H1 (cell line): Measurements from ENCODE around the gene GBF1. TPM values are rescaled to one million over a fixed set of nuclear protein-coding genes. Genes with fewer than 3 reads are reported as not detected.

Experiments used
- CTCF ChIA-PET: fragments of 300-600 bp; sonication (Branson Sonifier 250); formaldehyde crosslinking; loops from one replicate; lab custom pipeline; 2021; ENCODE audit not compliant: partially characterized antibody; lab: Charles Lee
- POLR2A ChIA-PET: fragments of 300-600 bp; sonication (Branson Sonifier 250); formaldehyde crosslinking; loops from one replicate; lab custom pipeline; 2021; ENCODE audit warnings: inconsistent platforms; ENCODE audit not compliant: partially characterized antibody; lab: Charles Lee
- DNase-seq, 2 experiments: peaks; one replicate each; pipeline versions ENCODE4 v3.0.0 to v3.0.0-alpha.2; 2010 to 2022; ENCODE audit warnings: low spot score in 2 of 2, low read depth in 1 of 2, mixed read lengths in 1 of 2
- FAIRE-seq: peaks from 2 replicates; lab custom pipeline; 2011; peaks lifted over from hg19 to GRCh38; lab: Jason Lieb, UNC
- H2AFZ ChIP-seq: 2 replicates; pipeline ENCODE4 v1.8.1; 2012; ENCODE audit warnings: low read length, inconsistent platforms
- H2AK5ac ChIP-seq: 2 replicates; pipeline ENCODE4 v1.6.1; 2013; ENCODE audit warnings: low read depth, low read length
- H2BK120ac ChIP-seq: replicated peaks from 2 replicates; pipeline ENCODE3; 2013; ENCODE audit warnings: low read depth, low read length, inconsistent platforms
- H2BK12ac ChIP-seq: 2 replicates; pipeline ENCODE4 v1.6.1; 2013; ENCODE audit warnings: low read depth, low read length
- H2BK15ac ChIP-seq: 2 replicates; pipeline ENCODE4 v1.6.1; 2013; ENCODE audit warnings: low read length
- H2BK20ac ChIP-seq: 2 replicates; pipeline ENCODE4 v1.6.1; 2013; ENCODE audit warnings: low read length
- H2BK5ac ChIP-seq: 2 replicates; pipeline ENCODE4 v1.6.1; 2013; ENCODE audit warnings: low read depth, low read length
- H3K14ac ChIP-seq: 2 replicates; pipeline ENCODE4 v1.6.1; 2013; ENCODE audit warnings: inconsistent platforms; ENCODE audit not compliant: insufficient read length
- H3K18ac ChIP-seq: 2 replicates; pipeline ENCODE4 v1.6.1; 2013; ENCODE audit warnings: low read length; ENCODE audit errors: extremely low read depth
- H3K23ac ChIP-seq: 2 replicates; pipeline ENCODE4 v1.6.1; 2013; ENCODE audit warnings: inconsistent platforms; ENCODE audit not compliant: insufficient read length
- H3K23me2 ChIP-seq: 2 replicates; pipeline ENCODE4 v1.6.1; 2013; ENCODE audit warnings: low read depth, low read length
- H3K27ac ChIP-seq: 2 replicates; pipeline ENCODE4 v1.6.1; 2011; ENCODE audit warnings: low read depth, low read length, inconsistent platforms
- H3K27me3 ChIP-seq, 4 experiments: replicated peaks in 1 of 4; 1 replicate in 1 of 4; 2 replicates in 3 of 4; pipeline versions ENCODE4 v1.6.1 to v1.8.1; 2011 to 2013; ENCODE audit warnings: low read length in 3 of 4, mild to moderate bottlenecking in 3 of 4, inconsistent platforms in 2 of 4, mixed read lengths in 2 of 4, moderate library complexity in 1 of 4; ENCODE audit not compliant: control insufficient read depth in 3 of 4, insufficient read depth in 3 of 4; ENCODE audit errors: extremely low read depth in 1 of 4
- H3K36me3 ChIP-seq, 4 experiments: 2 replicates each; pipeline versions ENCODE4 v1.6.1 to v1.8.1; 2011 to 2013; ENCODE audit warnings: mild to moderate bottlenecking in 4 of 4, low read length in 3 of 4, moderate library complexity in 2 of 4, control low read depth in 1 of 4, inconsistent platforms in 1 of 4; ENCODE audit not compliant: insufficient read depth in 4 of 4, control insufficient read depth in 2 of 4
- H3K4ac ChIP-seq: replicated peaks from 2 replicates; pipeline ENCODE3; 2013; ENCODE audit warnings: low read length, low read depth, mixed read lengths, inconsistent platforms; ENCODE audit not compliant: insufficient read length
- H3K4me1 ChIP-seq, 4 experiments: replicated peaks in 1 of 4; 1 replicate in 1 of 4; 2 replicates in 3 of 4; pipeline versions ENCODE4 v1.6.1 to v1.8.1; 2011 to 2013; ENCODE audit warnings: low read length in 3 of 4, inconsistent platforms in 2 of 4, mixed read lengths in 1 of 4; ENCODE audit not compliant: insufficient read depth in 4 of 4, control insufficient read depth in 3 of 4
- H3K4me2 ChIP-seq, 2 experiments: 2 replicates each; pipeline versions ENCODE4 v1.6.1 to v1.8.1; 2011 to 2013; ENCODE audit warnings: low read depth in 2 of 2, low read length in 2 of 2, control low read depth in 1 of 2, inconsistent platforms in 1 of 2, mild to moderate bottlenecking in 1 of 2; ENCODE audit not compliant: insufficient read depth in 1 of 2
- H3K4me3 ChIP-seq, 4 experiments: fragments of 200-600, 300-600 bp in 1 of 4; sonication (generic), shearing (Covaris generic), sonication (Bioruptor Twin) in 1 of 4; 2 replicates each; pipeline versions ENCODE4 v1.5.1 to v1.8.1; 2011 to 2016; ENCODE audit warnings: low read length in 4 of 4, low read depth in 3 of 4, control low read depth in 2 of 4, inconsistent platforms in 2 of 4, mild to moderate bottlenecking in 2 of 4, mixed read lengths in 1 of 4, moderate library complexity in 1 of 4; ENCODE audit not compliant: insufficient read depth in 2 of 4; ENCODE audit errors: extremely low read depth in 1 of 4
- H3K56ac ChIP-seq: replicated peaks from 2 replicates; pipeline ENCODE3; 2013; ENCODE audit warnings: low read depth, mild to moderate bottlenecking, mixed read lengths, low read length, inconsistent platforms; ENCODE audit not compliant: insufficient read length
- H3K79me1 ChIP-seq: 2 replicates; pipeline ENCODE4 v1.6.1; 2013; ENCODE audit warnings: low read depth, low read length, control low read depth
- H3K79me2 ChIP-seq, 2 experiments: 2 replicates each; pipeline versions ENCODE4 v1.6.1 to v1.8.1; 2012 to 2013; ENCODE audit warnings: low read length in 2 of 2, mild to moderate bottlenecking in 2 of 2, inconsistent platforms in 1 of 2; ENCODE audit not compliant: insufficient read depth in 2 of 2, control insufficient read depth in 1 of 2
- H3K9ac ChIP-seq, 4 experiments: replicated peaks in 1 of 4; 1 replicate in 1 of 4; 2 replicates in 3 of 4; pipeline versions ENCODE4 v1.6.1 to v1.8.1; 2011 to 2013; ENCODE audit warnings: low read depth in 3 of 4, low read length in 3 of 4, control low read depth in 2 of 4, mild to moderate bottlenecking in 2 of 4, moderate library complexity in 2 of 4, inconsistent platforms in 1 of 4; ENCODE audit errors: extremely low read depth in 1 of 4
- H3K9me3 ChIP-seq, 2 experiments: 2 replicates each; pipeline versions ENCODE4 v1.6.1 to v1.8.1; 2012 to 2013; ENCODE audit warnings: mild to moderate bottlenecking in 2 of 2, moderate library complexity in 2 of 2, control low read depth in 1 of 2, inconsistent platforms in 1 of 2, low read depth in 1 of 2, low read length in 1 of 2, mixed read lengths in 1 of 2; ENCODE audit not compliant: insufficient read depth in 2 of 2
- H4K20me1 ChIP-seq, 2 experiments: replicated peaks in 1 of 2; 2 replicates each; pipeline versions ENCODE3 to v1.8.1; 2011 to 2013; ENCODE audit warnings: inconsistent platforms in 2 of 2, low read length in 2 of 2, mild to moderate bottlenecking in 1 of 2; ENCODE audit not compliant: insufficient read depth in 2 of 2, control insufficient read depth in 1 of 2
- H4K5ac ChIP-seq: 2 replicates; pipeline ENCODE4 v1.6.1; 2013; ENCODE audit warnings: low read length, low read depth, mixed read lengths, inconsistent platforms; ENCODE audit not compliant: insufficient read length
- H4K8ac ChIP-seq: 2 replicates; pipeline ENCODE4 v1.8.0; 2013; ENCODE audit warnings: mild to moderate bottlenecking, moderate library complexity, low read length, inconsistent platforms; ENCODE audit not compliant: insufficient read depth; ENCODE audit errors: extremely low read depth
- H4K91ac ChIP-seq: replicated peaks from 2 replicates; pipeline ENCODE3; 2013; ENCODE audit warnings: low read length, mixed read lengths, inconsistent platforms; ENCODE audit not compliant: insufficient read length
- BACH1 ChIP-seq: IDR thresholded peaks from 2 replicates; pipeline ENCODE4 v1.6.1; 2012; ENCODE audit warnings: low read length, improper control_type of control experiment
- CREB1 ChIP-seq: IDR thresholded peaks from 2 replicates; pipeline ENCODE4 v1.6.1; 2012; ENCODE audit warnings: inconsistent platforms
- HDAC2 ChIP-seq, 2 experiments: fragments of 300-600 bp in 1 of 2; sonication (generic) in 1 of 2; IDR thresholded peaks; 2 replicates each; pipeline ENCODE4 v1.6.1; 2011 to 2012; ENCODE audit warnings: low read depth in 2 of 2, low read length in 2 of 2, mild to moderate bottlenecking in 2 of 2, moderate library complexity in 2 of 2, borderline replicate concordance in 1 of 2, inconsistent platforms in 1 of 2
- JUND ChIP-seq: IDR thresholded peaks from 2 replicates; pipeline ENCODE4 v1.6.1; 2011; ENCODE audit warnings: mild to moderate bottlenecking, improper control_type of control experiment, low read length
- POLR2A ChIP-seq, 2 experiments: IDR thresholded peaks; 1 replicate in 1 of 2; 2 replicates in 1 of 2; pipeline ENCODE4 v1.6.1; 2011; ENCODE audit warnings: low read depth in 2 of 2, low read length in 2 of 2, mild to moderate bottlenecking in 2 of 2; ENCODE audit errors: control extremely low read depth in 1 of 2
- SRF ChIP-seq: IDR thresholded peaks from 2 replicates; pipeline ENCODE4 v1.6.1; 2011; ENCODE audit warnings: mild to moderate bottlenecking, low read depth, low read length, moderate library complexity
- TCF12 ChIP-seq: IDR thresholded peaks from 2 replicates; pipeline ENCODE4 v1.6.1; 2011; ENCODE audit warnings: low read depth, mild to moderate bottlenecking, low read length
- USF2 ChIP-seq: IDR thresholded peaks from 2 replicates; pipeline ENCODE4 v1.6.1; 2011; ENCODE audit warnings: low read length, improper control_type of control experiment
- YY1 ChIP-seq: IDR thresholded peaks from 2 replicates; pipeline ENCODE4 v1.6.1; 2011; ENCODE audit warnings: low read depth, mild to moderate bottlenecking, low read length
- WGBS, 2 experiments: shearing (Covaris generic) in 1 of 2; methylation state at CpG; one replicate each; pipeline versions ENCODE4 v1.1.6 to v1.1.7; 2013 to 2015; ENCODE audit warnings: low lambda C conversion rate in 2 of 2, mixed read lengths in 2 of 2, inconsistent platforms in 1 of 2, low coverage in 1 of 2, missing lambda C conversion rate in 1 of 2; ENCODE audit not compliant: insufficient replicate concordance in 2 of 2, insufficient coverage in 1 of 2, insufficient read length in 1 of 2; ENCODE audit errors: extremely low coverage in 1 of 2, missing lambda C conversion rate in 1 of 2; 5-methylcytosine and 5-hydroxymethylcytosine counted together
- polyA plus RNA-seq, 7 experiments: library from polyadenylated mRNA; depleted of rRNA in 3 of 7; stranded (reverse) in 5 of 7; unstranded in 2 of 7; fragments of >200 nt in 5 of 7; fragments of 200-250 nt in 2 of 7; gene quantifications; 1 replicate in 5 of 7; 2 replicates in 1 of 7; 4 replicates in 1 of 7; pipeline versions ENCODE4 v1.2.1 to v1.2.3, GENCODE V29; 2011 to 2013; ENCODE audit warnings: missing spikeins in 2 of 7, mixed read lengths in 2 of 7
- total RNA-seq: library from RNA; stranded (reverse); fragmentation: NEBNext Ultra II Directional; extraction: Animal tissue kit (Norgen Biotek cat#: 25700); gene quantifications from 2 replicates; pipeline ENCODE4 v1.2.1, GENCODE V29; 2021

The GBF1 gene
- total and polyA plus RNA-seq, 2 of the 8 experiments (the other 6 are each of a cell fraction or from before 2014, with no cell fraction given) = 11.0 to 25.5 TPM

GRCh38 chr10:102416695-102417094, 171.4 kb downstream of the GBF1 start:
- Histone ChIP-seq H2AFZ (no peak overlapping the region), H2BK120ac (no peak overlapping the region), H4K20me1 (peaks cover 0 to 2% of the 10 kb centered on the region in 2 experiments), H3K27ac (no peak overlapping the region), H3K23ac (no peak overlapping the region), H2BK15ac (no peak overlapping the region), H3K23me2 (peaks cover 27% of the 10 kb centered on the region), H3K36me3 (no peaks in the 10 kb centered on the region), H3K56ac (no peak overlapping the region), H3K9ac (no peak overlapping the region), H2AK5ac (no peak overlapping the region), H3K4me2 (no peak overlapping the region), H3K79me2 (no peaks in the 10 kb centered on the region), H4K8ac (no peak overlapping the region), H4K91ac (no peak overlapping the region), H3K79me1 (no peaks in the 10 kb centered on the region), H2BK20ac (no peak overlapping the region), H3K4ac (no peak overlapping the region), H3K9me3 (no peaks in the 10 kb centered on the region), H3K4me3 (no peak overlapping the region), H4K5ac (no peak overlapping the region), H3K14ac (no peak overlapping the region), H3K18ac (no peak overlapping the region), H2BK12ac (no peak overlapping the region), H2BK5ac (no peak overlapping the region), H3K4me1 (peaks cover 5 to 19% (median 9%) of the 10 kb centered on the region in 4 experiments), H3K27me3 (peaks cover 0 to 8% (median 8%) of the 10 kb centered on the region in 4 experiments; a peak in 4 of 7 replicates)
- ChIA-PET POLR2A (interaction anchor here (1.7 kb wide), 1 partner anchor 34 kb away, joined by 4 read pairs; no protein-coding TSS in a partner anchor), CTCF (interaction anchor here (10.1 kb wide), 1 partner anchor 17 kb away, joined by 205 read pairs; the partner anchor contains the start of gene NFKB2)
- FAIRE-seq (no peak), DNase-seq (no peak)
- WGBS, 2 experiments = 91% methylated on average over 5 of the region's 20 CpGs; no CpG with 5 or more reads in 1 of the 2 experiments
- TF ChIP-seq TCF12 (no peak), SRF (no peak), YY1 (no peak), BACH1 (no peak), USF2 (no peak), HDAC2 (IDR thresholded peaks at IDR 0.05; ENCODE audit: borderline replicate concordance in 1 of 2, low read depth in 2 of 2, low read length in 2 of 2) (no peak), CREB1 (no peak), POLR2A (IDR thresholded peaks at IDR 0.05; ENCODE audit: control extremely low read depth in 1 of 2, low read depth in 2 of 2, low read length in 2 of 2) (no peak), JUND (no peak)
